DMS79 (cell line): ENCODE results near the gene NOC2L.
"Not testable (repeated sequence)": the region's sequence is repeated elsewhere in the genome, so short reads cannot be mapped to it uniquely, and the experiment has no call there.

Experiments used
- DNase-seq: peaks from one replicate; lab custom pipeline; 2025; lab: John Stamatoyannopoulos, UW

NOC2L gene

GRCh38 chr1:962381-963300, 3.6 kb upstream of the NOC2L start:
- DNase-seq = no peak

GRCh38 chr1:961132-961669, 2.1 kb upstream of the NOC2L start:
- no peak for DNase-seq

- DNase-seq = peak; percentile 14
These were observed 1.5 kb upstream of the NOC2L start, which contains the start of gene KLHL17 for GRCh38 chr1:960363-961131. KLHL17 (plus strand) TSS chr1:960584; CDS start chr1:960694, 110 bp downstream.

GRCh38 chr1:959731-960362, 791 bp upstream of the NOC2L start:
- no peak for DNase-seq

- DNase-seq = no peak
These were observed 2.4 kb downstream of the NOC2L start for GRCh38 chr1:956636-957035.

- DNase-seq = no peak
These were observed 3.6 kb downstream of the NOC2L start for GRCh38 chr1:955474-955873.

GRCh38 chr1:954927-955326, 4.1 kb downstream of the NOC2L start:
- no peak for DNase-seq

- DNase-seq = no peak
These were observed 5.3 kb downstream of the NOC2L start for GRCh38 chr1:953524-954320.

GRCh38 chr1:952603-953002, 6.5 kb downstream of the NOC2L start:
- DNase-seq = no peak

GRCh38 chr1:952201-952600, 6.9 kb downstream of the NOC2L start:
- no peak for DNase-seq

- no peak for DNase-seq
These were observed 7.7 kb downstream of the NOC2L start for GRCh38 chr1:951364-951763.

GRCh38 chr1:950881-951280, 8.2 kb downstream of the NOC2L start:
- no peak for DNase-seq

GRCh38 chr1:950268-950667, 8.8 kb downstream of the NOC2L start:
- no peak for DNase-seq

GRCh38 chr1:947958-948357, 11.1 kb downstream of the NOC2L start:
- no peak for DNase-seq

- DNase-seq = not testable (repeated sequence)
These were observed 12.2 kb downstream of the NOC2L start for GRCh38 chr1:946811-947210.

- DNase-seq = no peak
These were observed 13.1 kb downstream of the NOC2L start for GRCh38 chr1:945688-946556.

GRCh38 chr1:944341-945325, 14.4 kb downstream of the NOC2L start:
- DNase-seq = no peak

- DNase-seq = no peak
These were observed 15.3 kb downstream of the NOC2L start for GRCh38 chr1:943545-944340.
